Endothelial cell of umbilical vein (primary cell): ENCODE results near the gene OXA1L. TPM values are rescaled to one million over a fixed set of nuclear protein-coding genes. Genes with fewer than 3 reads are reported as not detected.

Experiments
- BruUV-seq: library from RNA; stranded (reverse); fragments of 400-500 nt; replicated peaks from 2 replicates; lab custom pipeline; 2021; lab: Mats Ljungman, UMichigan
- CTCF ChIA-PET: fragments of 300-600, 350-600 bp; sonication (Branson Sonifier 250); formaldehyde crosslinking; loops from one replicate; lab custom pipeline; 2021; ENCODE audit warnings: antibody characterized with exemption, inconsistent platforms; lab: Charles Lee
- POLR2A ChIA-PET: fragments of 300-600, 350-600 bp; sonication (Branson Sonifier 250); formaldehyde crosslinking; loops from one replicate; lab custom pipeline; 2021; ENCODE audit warnings: antibody characterized with exemption, inconsistent platforms; lab: Charles Lee
- DNase-seq: peaks from one replicate; pipeline ENCODE4 v3.0.0-alpha.2; 2011; ENCODE audit warnings: low read depth, low spot score
- FAIRE-seq: peaks from 2 replicates; lab custom pipeline; 2011; peaks lifted over from hg19 to GRCh38; lab: Jason Lieb, UNC
- H2AFZ ChIP-seq: 2 replicates; pipeline ENCODE4 v1.6.0; 2012; ENCODE audit warnings: low read depth, low read length, control low read depth, inconsistent platforms
- H3K27ac ChIP-seq: 2 replicates; pipeline ENCODE4 v1.5.1; 2011; ENCODE audit warnings: low read depth, mild to moderate bottlenecking, control low read depth, low read length, moderate library complexity; ENCODE audit not compliant: insufficient read depth
- H3K27me3 ChIP-seq, 2 experiments: 2 replicates each; pipeline versions ENCODE4 v1.6.0 to v1.6.1; 2011; ENCODE audit warnings: low read length in 2 of 2, mixed read lengths in 1 of 2; ENCODE audit not compliant: control insufficient read depth in 2 of 2, insufficient read depth in 2 of 2
- H3K36me3 ChIP-seq, 2 experiments: 2 replicates in 1 of 2; 3 replicates in 1 of 2; pipeline ENCODE4 v1.5.1; 2011; ENCODE audit warnings: low read length in 2 of 2, mild to moderate bottlenecking in 1 of 2, moderate library complexity in 1 of 2; ENCODE audit not compliant: control insufficient read depth in 2 of 2, insufficient read depth in 2 of 2; ENCODE audit errors: extremely low read depth in 1 of 2
- H3K4me1 ChIP-seq: 3 replicates; pipeline ENCODE4 v1.5.1; 2011; ENCODE audit warnings: mild to moderate bottlenecking, low read length; ENCODE audit not compliant: control insufficient read depth, insufficient read depth; ENCODE audit errors: extremely low read depth
- H3K4me2 ChIP-seq: 2 replicates; pipeline ENCODE4 v1.6.1; 2011; ENCODE audit warnings: low read length, control low read depth, mixed read lengths; ENCODE audit not compliant: insufficient read depth
- H3K4me3 ChIP-seq, 3 experiments: fragments of 200-600 bp in 1 of 3; sonication (generic), shearing (Covaris generic) in 1 of 3; replicated peaks in 1 of 3; 2 replicates each; pipeline ENCODE4 v1.5.1; 2011 to 2016; ENCODE audit warnings: control low read depth in 3 of 3, low read length in 3 of 3, mild to moderate bottlenecking in 2 of 3, inconsistent platforms in 1 of 3, low read depth in 1 of 3, moderate library complexity in 1 of 3; ENCODE audit not compliant: insufficient read depth in 1 of 3
- H3K79me2 ChIP-seq: 2 replicates; pipeline ENCODE4 v1.6.0; 2012; ENCODE audit warnings: low read length, inconsistent platforms; ENCODE audit not compliant: control insufficient read depth, insufficient read depth
- H3K9ac ChIP-seq: replicated peaks from 2 replicates; pipeline ENCODE3; 2011; ENCODE audit warnings: low read length, control low read depth; ENCODE audit not compliant: insufficient read depth; ENCODE audit errors: extremely low read depth
- H3K9me1 ChIP-seq: replicated peaks from 3 replicates; pipeline ENCODE4 v1.6.0; 2011; ENCODE audit warnings: mild to moderate bottlenecking, low read length; ENCODE audit not compliant: control insufficient read depth, insufficient read depth; ENCODE audit errors: extremely low read depth
- H3K9me3 ChIP-seq: replicated peaks from 2 replicates; pipeline ENCODE4 v1.5.1; 2012; ENCODE audit warnings: low read length, inconsistent platforms; ENCODE audit not compliant: control insufficient read depth, insufficient read depth
- H4K20me1 ChIP-seq: replicated peaks from 2 replicates; pipeline ENCODE3; 2011; ENCODE audit warnings: mild to moderate bottlenecking, low read length; ENCODE audit not compliant: control insufficient read depth, insufficient read depth; ENCODE audit errors: extremely low read depth
- CTCF ChIP-seq, 2 donors: IDR thresholded peaks; 1 replicate in 1 of 2; 2 replicates in 1 of 2; pipeline ENCODE4 v1.5.1; 2011; ENCODE audit warnings: low read length in 2 of 2, mild to moderate bottlenecking in 2 of 2, moderate library complexity in 2 of 2, control low read depth in 1 of 2, inconsistent platforms in 1 of 2, low read depth in 1 of 2; ENCODE audit not compliant: insufficient read depth in 1 of 2; ENCODE audit errors: extremely low read depth in 1 of 2
- EZH2 ChIP-seq: IDR thresholded peaks from 2 replicates; pipeline ENCODE4 v1.6.1; 2012; ENCODE audit warnings: borderline replicate concordance, low read depth, mild to moderate bottlenecking, moderate library complexity, low read length, inconsistent platforms; ENCODE audit not compliant: severe bottlenecking
- FOS ChIP-seq: IDR thresholded peaks from 2 replicates; pipeline ENCODE4 v1.6.1; 2011; ENCODE audit warnings: mild to moderate bottlenecking, low read length, moderate library complexity, borderline replicate concordance; ENCODE audit not compliant: insufficient read depth
- GATA2 ChIP-seq: IDR thresholded peaks from 2 replicates; pipeline ENCODE4 v1.7.0; 2011; ENCODE audit warnings: low read depth, mild to moderate bottlenecking, moderate library complexity, mixed read lengths, low read length; ENCODE audit not compliant: insufficient read length, insufficient read depth
- JUN ChIP-seq: IDR thresholded peaks from 2 replicates; pipeline ENCODE4 v1.6.1; 2011; ENCODE audit warnings: borderline replicate concordance, low read depth; ENCODE audit not compliant: insufficient read length, insufficient read depth
- MAX ChIP-seq: IDR thresholded peaks from 2 replicates; pipeline ENCODE4 v1.6.1; 2011; ENCODE audit not compliant: insufficient read depth, insufficient read length
- MYC ChIP-seq: IDR thresholded peaks from one replicate; pipeline ENCODE4 v1.6.1; 2011; ENCODE audit warnings: mild to moderate bottlenecking, low read depth, low read length
- POLR2A ChIP-seq: IDR thresholded peaks from 2 replicates; pipeline ENCODE4 v1.6.1; 2012; ENCODE audit warnings: low read depth, mild to moderate bottlenecking, control low read depth, low read length
- POLR2AphosphoS5 ChIP-seq: IDR thresholded peaks from 2 replicates; pipeline ENCODE4 v1.6.1; 2012; ENCODE audit warnings: low read depth, mild to moderate bottlenecking, control low read depth, low read length, moderate library complexity; ENCODE audit not compliant: insufficient read depth
- dilution Hi-C: fragments of 300-500 bp; cut with MboI; formaldehyde crosslinking; loops from one replicate; pipeline ENCODE4 v1.15.0; 2019; ENCODE audit warnings: low sequenced_read_pairs; ENCODE audit not compliant: extremely low pct_ligation_motif_present
- intact Hi-C: fragments of 100-400 bp; cut with micrococcal nuclease; formaldehyde crosslinking; loops from one replicate; pipeline ENCODE4 v1.10.0; 2022
- polyA plus RNA-seq, 4 experiments: library from polyadenylated mRNA; depleted of rRNA in 3 of 4; stranded (reverse) in 3 of 4; unstranded in 1 of 4; fragments of >200 nt; gene quantifications; 2 replicates each; pipeline versions ENCODE4 v1.2.1 to v1.2.3, GENCODE V29; 2011 to 2012; ENCODE audit warnings: missing spikeins in 1 of 4
- total RNA-seq: library from RNA; stranded (reverse); gene quantifications from 2 replicates; pipeline ENCODE4 v1.2.3, GENCODE V29; 2021

Gene OXA1L
- total and polyA plus RNA-seq, 2 donors (not counting 3 experiments of a cell fraction or from before 2014, with no cell fraction given) = 212 to 294 TPM

GRCh38 chr14:22800346-22800745 lies 33.9 kb downstream of the OXA1L start:
- H3K4me3 ChIP-seq = no peak overlapping the region
- no peaks in the 10 kb centered on the region for H3K9me3 ChIP-seq
- BruUV-seq = no TSS peak
- intact Hi-C loops = no loop called here
- dilution Hi-C loops = no loop called here
- H3K27me3 ChIP-seq = peaks cover 0 to 3% of the 10 kb centered on the region in 2 experiments
- no peaks in the 10 kb centered on the region for H3K79me2 ChIP-seq
- H4K20me1 ChIP-seq = no peaks in the 10 kb centered on the region
- DNase-seq (no peak), FAIRE-seq (no peak)
- ChIA-PET POLR2A (no interaction called here), CTCF (no interaction called here)
- H3K9ac ChIP-seq = no peak overlapping the region
- H3K4me2 ChIP-seq = no peak overlapping the region
- H3K4me1 ChIP-seq = no peaks in the 10 kb centered on the region
- H2AFZ ChIP-seq = no peak overlapping the region
- no peaks in the 10 kb centered on the region for H3K9me1 ChIP-seq
- TF ChIP-seq CTCF (IDR thresholded peaks at IDR 0.05; ENCODE audit: extremely low read depth in 1 of 2, insufficient read depth in 1 of 2, low read depth in 1 of 2, low read length in 2 of 2) = no peak
- TF ChIP-seq GATA2 = no peak
- no peak for TF ChIP-seq POLR2A
- no peak for TF ChIP-seq MYC
- TF ChIP-seq EZH2 = no peak
- TF ChIP-seq JUN = no peak
- no peak for TF ChIP-seq MAX
- no peak for TF ChIP-seq FOS
- no peak for TF ChIP-seq POLR2AphosphoS5
- H3K36me3 ChIP-seq = peaks cover 0 to 3% of the 10 kb centered on the region in 2 experiments
- no peak overlapping the region for H3K27ac ChIP-seq
